ENCODE measurements around the gene TNNT3. TPM values are rescaled to one million over a fixed set of nuclear protein-coding genes. Genes with fewer than 3 reads are reported as not detected.

The TNNT3 gene
- total RNA-seq, 2 experiments from 2014 or later: 2.3 to 3.3 TPM

DNA sequence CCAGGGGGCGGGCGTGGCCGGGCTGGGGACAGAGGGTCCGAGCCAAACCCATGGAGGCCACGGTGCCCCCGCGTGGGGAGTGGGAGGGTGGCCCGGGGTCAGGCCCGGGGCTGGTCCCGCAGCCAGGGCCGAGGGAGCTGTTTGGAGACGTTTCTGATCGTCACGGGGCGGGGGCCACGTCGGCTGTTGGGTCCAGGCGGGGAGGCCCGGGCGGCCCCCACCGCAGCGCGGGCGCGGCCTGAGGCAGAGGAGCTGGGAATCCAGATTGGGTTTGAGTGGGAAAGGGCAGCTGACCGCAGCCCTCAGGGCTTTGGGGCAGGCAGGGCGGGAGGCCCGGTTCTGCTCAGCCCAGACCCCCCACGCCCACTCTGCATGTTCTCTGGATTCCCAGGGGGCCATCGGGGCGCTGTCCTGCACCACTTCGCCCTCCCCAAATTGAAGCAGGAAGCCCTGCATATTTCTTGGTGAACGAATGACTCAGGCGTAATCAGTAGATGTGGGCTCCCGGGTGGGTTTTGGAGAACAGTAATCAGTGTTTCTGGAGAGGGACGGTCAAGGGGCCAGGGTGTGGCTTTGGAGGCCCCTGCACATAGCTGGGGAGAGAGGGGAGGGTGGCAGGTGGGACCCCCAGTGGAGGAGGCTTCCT, 28.2 kb downstream of the TNNT3 start:
- CTCF ChIA-PET: interaction anchor here (1.6 to 2.1 kb wide), 3 partner anchors 54 to 66 kb away, joined by 3 to 7 read pairs (median 5); no protein-coding TSS in a partner anchor
- no peak for DNase-seq
- Mint-ChIP-seq H3K27me3 (ENCODE audit: low read depth) (no peaks in the 10 kb centered on the region), H3K4me3 (no peak overlapping the region), H3K9me3 (no peaks in the 10 kb centered on the region), H3K4me1 (ENCODE audit: low read depth) (no peaks in the 10 kb centered on the region), H3K27ac (no peak overlapping the region), H3K36me3 (ENCODE audit: low read depth) (no peaks in the 10 kb centered on the region)
- intact Hi-C loops (cut with micrococcal nuclease): no loop called here

DNA sequence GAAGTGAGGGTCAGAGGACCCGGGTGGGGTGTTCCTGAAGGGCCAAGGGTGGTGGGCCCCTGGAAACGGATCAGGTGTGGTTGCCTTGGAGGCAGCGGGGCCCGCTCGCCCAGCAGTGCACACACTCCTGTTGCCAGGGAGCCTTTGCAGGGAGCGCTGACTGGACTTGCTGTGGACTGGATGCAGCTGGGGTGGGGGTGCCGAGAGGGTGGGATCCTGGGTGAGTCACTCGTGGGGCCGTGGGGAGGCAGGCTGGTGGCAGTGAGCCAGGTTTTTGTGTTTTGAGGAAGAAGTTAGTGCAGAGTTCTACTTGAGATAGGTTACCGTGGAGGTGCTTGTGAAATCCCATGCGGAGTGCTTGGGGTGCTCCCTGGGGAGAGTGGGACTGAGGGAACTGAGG, 28.9 kb downstream of the TNNT3 start:
- intact Hi-C loops (cut with micrococcal nuclease): no loop called here
- DNase-seq: peak; percentile 2
- Mint-ChIP-seq H3K9me3 (no peaks in the 10 kb centered on the region), H3K27me3 (ENCODE audit: low read depth) (no peaks in the 10 kb centered on the region), H3K4me3 (peak overlapping the region; percentile 39), H3K36me3 (ENCODE audit: low read depth) (no peaks in the 10 kb centered on the region), H3K4me1 (ENCODE audit: low read depth) (no peaks in the 10 kb centered on the region), H3K27ac (no peak overlapping the region)
- CTCF ChIA-PET: interaction anchor here (0.8 to 2.1 kb wide), 5 partner anchors 31 to 66 kb away, joined by 3 to 7 read pairs (median 3); no protein-coding TSS in a partner anchor

DNA sequence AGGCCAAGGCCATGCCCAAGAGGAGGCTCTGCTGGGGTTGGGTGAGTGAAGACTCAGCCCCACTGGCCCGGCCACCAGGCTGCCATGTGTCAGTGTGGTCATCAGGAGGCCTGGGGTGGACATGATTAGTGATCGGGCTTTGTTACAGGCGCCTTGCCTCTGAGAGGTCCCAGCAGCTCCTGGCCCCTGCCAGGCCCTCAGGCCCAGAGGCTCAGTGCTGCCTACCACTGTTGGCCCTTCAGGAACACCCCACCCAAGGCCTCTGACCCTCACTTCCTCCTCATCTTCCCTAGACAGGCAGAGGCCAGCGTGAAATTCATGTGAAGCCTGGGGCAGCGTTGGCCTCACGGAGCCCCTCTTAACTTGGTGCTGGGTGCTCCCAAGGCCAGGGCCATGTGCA, 29.8 kb downstream of the TNNT3 start:
- Mint-ChIP-seq H3K4me1 (ENCODE audit: low read depth) (no peaks in the 10 kb centered on the region), H3K4me3 (no peak overlapping the region), H3K27me3 (ENCODE audit: low read depth) (no peaks in the 10 kb centered on the region), H3K36me3 (ENCODE audit: low read depth) (no peaks in the 10 kb centered on the region), H3K9me3 (no peaks in the 10 kb centered on the region), H3K27ac (no peak overlapping the region)
- no peak for DNase-seq
- intact Hi-C loops (cut with micrococcal nuclease): no loop called here
- CTCF ChIA-PET: interaction anchor here (0.5 to 2.1 kb wide), 5 partner anchors 32 to 296 kb away, joined by 3 to 7 read pairs (median 4); no protein-coding TSS in a partner anchor

DNA sequence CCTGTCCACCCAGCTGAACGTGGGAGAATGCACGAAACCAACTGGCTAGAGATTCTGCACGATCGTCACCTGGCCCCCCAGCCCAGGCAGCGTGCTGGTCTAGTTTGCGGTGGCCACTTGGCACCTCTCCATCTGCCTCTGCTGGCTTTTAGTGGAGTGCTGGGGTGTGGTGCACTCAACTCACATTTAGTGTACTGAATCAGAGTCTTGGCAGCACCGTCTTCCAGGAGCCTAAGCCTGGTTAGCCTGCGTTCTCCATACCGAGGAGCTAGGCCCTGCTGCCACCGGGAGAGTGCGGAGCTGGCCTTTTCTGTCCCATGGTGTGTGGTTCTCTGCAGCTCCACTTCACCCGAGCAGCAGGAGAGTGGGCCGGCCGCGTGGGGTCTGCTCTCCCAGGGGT, 30.4 kb downstream of the TNNT3 start:
- Mint-ChIP-seq H3K36me3 (ENCODE audit: low read depth) (no peaks in the 10 kb centered on the region), H3K4me3 (no peak overlapping the region), H3K4me1 (ENCODE audit: low read depth) (no peaks in the 10 kb centered on the region), H3K27me3 (ENCODE audit: low read depth) (no peaks in the 10 kb centered on the region), H3K9me3 (no peaks in the 10 kb centered on the region), H3K27ac (no peak overlapping the region)
- intact Hi-C loops (cut with micrococcal nuclease): no loop called here
- DNase-seq: no peak
- CTCF ChIA-PET: interaction anchor here (1.0 kb wide), 1 partner anchor 200 kb away, joined by 3 read pairs; no protein-coding TSS in a partner anchor

DNA sequence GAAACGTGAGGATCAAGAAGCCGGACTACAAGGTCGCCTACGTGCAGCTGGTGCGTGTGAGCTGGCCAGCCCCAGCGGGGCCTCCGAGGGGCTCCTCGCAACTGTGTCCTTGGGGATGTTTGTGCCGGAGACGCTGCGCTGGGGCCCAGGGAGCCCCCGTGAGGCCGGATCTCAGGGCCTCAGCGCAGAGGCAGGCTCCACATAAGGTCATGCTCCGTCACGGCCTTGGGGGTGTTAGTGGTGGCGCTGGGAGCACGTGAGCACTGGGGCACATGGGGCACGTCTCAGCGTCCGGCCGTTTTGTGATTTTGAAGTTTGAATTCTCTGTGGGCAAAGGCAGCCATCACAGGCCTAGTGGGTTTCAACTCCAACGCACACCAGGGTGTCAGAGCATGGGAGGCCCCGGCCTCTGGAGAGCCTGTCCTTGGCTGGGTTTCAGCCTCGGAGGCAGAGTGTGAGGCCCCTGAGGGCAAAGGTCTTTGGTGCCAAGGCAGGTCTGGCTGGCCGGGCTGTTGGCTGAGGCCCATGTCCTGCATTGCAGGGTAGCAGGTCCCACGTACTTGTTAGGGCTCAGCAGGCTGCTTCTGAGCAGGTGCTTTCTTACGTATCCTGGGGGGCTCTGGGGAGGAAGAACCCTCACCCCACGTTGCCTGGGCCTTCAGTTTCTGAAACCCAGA, 33.4 kb downstream of the TNNT3 start:
- CTCF ChIA-PET: no interaction called here
- intact Hi-C loops (cut with micrococcal nuclease): no loop called here
- Mint-ChIP-seq H3K27ac (no peak overlapping the region), H3K4me3 (no peak overlapping the region), H3K36me3 (ENCODE audit: low read depth) (no peaks in the 10 kb centered on the region), H3K9me3 (no peaks in the 10 kb centered on the region), H3K4me1 (ENCODE audit: low read depth) (no peaks in the 10 kb centered on the region), H3K27me3 (ENCODE audit: low read depth) (no peaks in the 10 kb centered on the region)
- DNase-seq: no peak

DNA sequence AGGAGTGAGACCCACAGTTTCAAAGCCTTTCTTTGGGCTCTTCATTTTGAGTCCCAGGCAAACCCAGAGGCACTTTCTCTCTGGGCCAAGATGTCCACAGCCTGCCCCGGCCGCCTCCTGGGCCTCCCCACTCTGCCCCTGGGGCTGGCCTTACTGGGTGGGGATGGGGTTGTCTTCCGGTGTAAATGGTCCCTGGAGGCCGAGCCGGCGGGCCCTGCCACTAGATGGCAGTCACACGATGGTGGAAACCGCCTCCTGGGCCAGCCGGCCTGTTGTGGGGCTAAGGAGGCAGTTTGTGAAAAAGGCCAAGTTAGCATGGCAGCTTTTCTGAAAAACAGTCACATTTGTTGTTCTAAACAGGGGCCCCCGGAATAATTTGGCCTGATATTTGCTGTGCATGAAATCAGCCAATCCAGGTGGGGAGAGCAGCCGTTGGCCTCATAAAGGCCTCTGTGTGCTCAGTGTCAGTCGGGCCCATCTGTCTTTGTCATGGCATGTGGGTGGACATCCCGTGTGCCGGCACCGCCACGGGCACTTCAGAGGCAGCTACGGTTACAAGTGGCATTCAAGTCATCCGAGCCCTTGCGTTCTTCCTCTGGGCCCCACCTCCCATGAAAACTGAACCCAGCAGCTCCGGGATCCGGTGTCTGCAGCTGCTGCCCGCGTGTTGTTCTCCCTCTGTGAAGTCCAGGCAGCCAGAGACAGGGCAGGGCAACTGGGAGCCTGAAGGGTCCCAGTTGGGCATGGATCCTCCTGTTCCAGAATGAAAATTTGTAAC, 34.2 kb downstream of the TNNT3 start:
- Mint-ChIP-seq H3K9me3 (no peaks in the 10 kb centered on the region), H3K4me1 (ENCODE audit: low read depth) (no peaks in the 10 kb centered on the region), H3K27me3 (ENCODE audit: low read depth) (no peaks in the 10 kb centered on the region), H3K27ac (no peak overlapping the region), H3K36me3 (ENCODE audit: low read depth) (no peaks in the 10 kb centered on the region), H3K4me3 (no peak overlapping the region)
- CTCF ChIA-PET: interaction anchor here (2.4 kb wide), 1 partner anchor 198 kb away, joined by 8 read pairs; no protein-coding TSS in a partner anchor
- peak; percentile 4 for DNase-seq
- intact Hi-C loops (cut with micrococcal nuclease): no loop called here

DNA sequence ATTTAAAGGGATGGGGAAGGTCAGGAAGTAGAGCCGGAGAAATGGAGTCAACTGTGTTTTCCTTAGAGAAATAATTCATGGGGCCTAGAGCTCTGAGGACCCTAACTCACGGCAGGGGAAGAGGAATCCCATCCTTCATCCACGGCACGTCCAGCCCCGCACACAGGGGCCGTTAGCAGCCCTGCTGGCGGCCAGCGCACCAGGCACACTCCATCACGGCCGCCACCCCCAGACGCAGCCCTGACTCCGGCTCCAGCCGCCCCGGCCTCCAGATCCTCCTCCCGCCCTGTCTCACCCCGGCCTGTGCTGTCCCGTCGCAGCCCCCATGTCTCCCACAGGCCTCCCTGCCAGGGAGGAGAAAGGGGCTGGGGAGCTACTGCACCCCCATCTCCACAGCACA, 38.9 kb downstream of the TNNT3 start:
- H3K9me3 Mint-ChIP-seq: no peaks in the 10 kb centered on the region
- no peak overlapping the region for H3K27ac Mint-ChIP-seq
- CTCF ChIA-PET: interaction anchor here (0.6 kb wide), 1 partner anchor 201 kb away, joined by 3 read pairs; no protein-coding TSS in a partner anchor
- H3K4me1 Mint-ChIP-seq (ENCODE audit: low read depth): no peaks in the 10 kb centered on the region
- no peak for DNase-seq
- H3K36me3 Mint-ChIP-seq (ENCODE audit: low read depth): no peaks in the 10 kb centered on the region
- no peak overlapping the region for H3K4me3 Mint-ChIP-seq
- H3K27me3 Mint-ChIP-seq (ENCODE audit: low read depth): no peaks in the 10 kb centered on the region
- intact Hi-C loops (cut with micrococcal nuclease): no loop called here

DNA sequence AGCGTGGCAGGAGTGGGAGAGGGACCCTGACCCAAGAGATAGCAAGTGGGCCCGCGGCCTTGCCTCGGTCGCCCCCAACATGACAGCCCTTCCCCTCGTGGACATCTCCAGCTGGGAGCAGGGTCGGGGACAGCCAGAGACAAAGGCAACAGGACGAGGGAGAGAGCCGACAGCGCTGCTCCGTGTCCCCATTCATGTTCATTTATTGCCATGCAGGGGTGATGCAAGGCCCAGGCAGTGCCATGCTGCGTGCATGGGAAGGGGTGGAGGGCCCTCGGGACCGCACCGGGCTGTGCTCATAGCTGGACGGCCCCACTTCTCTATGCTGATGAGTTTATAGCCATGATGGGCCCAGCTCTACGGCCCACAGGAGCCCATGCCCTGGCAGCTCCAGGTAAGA, 40.3 kb downstream of the TNNT3 start:
- Mint-ChIP-seq H3K4me1 (ENCODE audit: low read depth) (no peaks in the 10 kb centered on the region), H3K36me3 (ENCODE audit: low read depth) (no peaks in the 10 kb centered on the region), H3K27me3 (ENCODE audit: low read depth) (no peaks in the 10 kb centered on the region), H3K27ac (no peak overlapping the region), H3K9me3 (no peaks in the 10 kb centered on the region), H3K4me3 (no peak overlapping the region)
- DNase-seq: no peak
- intact Hi-C loops (cut with micrococcal nuclease): no loop called here
- CTCF ChIA-PET: interaction anchor here (0.6 to 1.0 kb wide), 2 partner anchors 78 to 313 kb away, joined by 3 to 4 read pairs; no protein-coding TSS in a partner anchor

DNA sequence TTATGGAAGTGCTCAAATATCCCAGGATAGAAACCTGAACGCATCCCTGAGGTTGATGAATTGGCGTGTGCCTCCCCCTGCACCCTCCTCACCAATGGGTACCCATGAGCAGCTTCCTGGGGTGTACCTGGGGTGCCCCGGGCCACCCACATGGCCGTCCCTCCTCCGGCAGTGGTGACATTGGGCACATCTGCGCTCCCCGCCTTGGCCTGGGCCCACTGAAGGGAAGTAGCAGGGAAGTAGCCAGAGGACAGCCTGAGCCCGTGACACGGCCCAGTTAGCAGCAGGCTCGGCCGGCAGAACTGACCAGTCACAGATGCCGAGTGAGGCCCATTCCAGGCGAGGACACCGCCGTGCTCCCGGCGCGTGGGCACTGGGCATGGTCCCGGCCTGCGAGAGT, 44.4 kb downstream of the TNNT3 start:
- Mint-ChIP-seq H3K9me3 (no peaks in the 10 kb centered on the region), H3K4me3 (no peak overlapping the region), H3K27ac (no peak overlapping the region), H3K4me1 (ENCODE audit: low read depth) (no peaks in the 10 kb centered on the region), H3K27me3 (ENCODE audit: low read depth) (no peaks in the 10 kb centered on the region), H3K36me3 (ENCODE audit: low read depth) (no peaks in the 10 kb centered on the region)
- CTCF ChIA-PET: interaction anchor here (1.6 kb wide), 1 partner anchor 188 kb away, joined by 3 read pairs; no protein-coding TSS in a partner anchor
- DNase-seq: no peak
- intact Hi-C loops (cut with micrococcal nuclease): no loop called here

DNA sequence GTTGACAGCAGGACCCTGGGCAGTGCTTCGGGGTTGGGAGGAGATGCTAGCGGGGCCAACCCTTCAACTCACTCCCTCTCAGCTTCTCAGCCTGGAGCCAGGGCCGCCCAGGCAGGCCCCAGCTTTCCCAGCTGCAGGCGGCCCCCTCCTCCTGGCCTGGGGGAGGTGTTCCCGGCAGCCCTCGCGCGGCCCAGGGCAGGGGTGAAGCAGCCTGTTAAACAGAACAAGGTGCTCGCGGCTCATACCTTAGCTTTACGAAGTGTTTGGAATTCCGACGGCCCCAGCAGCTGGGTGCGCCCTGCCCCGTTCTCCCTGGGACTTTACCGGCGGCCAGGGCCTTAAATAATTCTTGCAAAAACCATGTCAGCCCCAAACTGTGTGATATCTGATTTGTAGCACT, 44.8 kb downstream of the TNNT3 start:
- H3K36me3 Mint-ChIP-seq (ENCODE audit: low read depth): no peaks in the 10 kb centered on the region
- intact Hi-C loops (cut with micrococcal nuclease): no loop called here
- no peaks in the 10 kb centered on the region for H3K4me1 Mint-ChIP-seq (ENCODE audit: low read depth)
- H3K27me3 Mint-ChIP-seq (ENCODE audit: low read depth): no peaks in the 10 kb centered on the region
- H3K4me3 Mint-ChIP-seq: no peak overlapping the region
- H3K9me3 Mint-ChIP-seq: no peaks in the 10 kb centered on the region
- CTCF ChIA-PET: interaction anchor here (1.0 to 1.6 kb wide), 2 partner anchors 187 to 270 kb away, joined by 3 read pairs; no protein-coding TSS in a partner anchor
- no peak for DNase-seq
- H3K27ac Mint-ChIP-seq: no peak overlapping the region

DNA sequence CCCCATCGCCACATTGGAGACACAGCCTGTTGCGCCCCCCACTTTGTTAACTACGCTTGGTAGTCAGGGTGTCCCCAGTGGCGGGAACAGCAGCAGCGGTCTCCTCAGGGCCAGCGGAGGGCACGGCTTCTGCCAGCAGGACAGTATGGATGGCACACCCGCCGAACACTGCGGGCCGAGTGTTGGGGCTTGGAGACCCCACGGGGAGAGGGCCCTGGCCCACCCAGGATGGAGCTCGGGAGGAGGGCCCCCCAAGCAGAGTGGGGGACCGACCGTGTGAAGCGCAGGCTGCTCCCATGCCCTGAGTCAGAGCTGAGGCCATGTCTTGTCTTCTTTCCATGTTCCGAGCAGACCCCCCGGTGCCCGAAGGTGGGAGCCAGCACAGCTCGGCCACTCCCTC, 45.5 kb downstream of the TNNT3 start:
- CTCF ChIA-PET: interaction anchor here (1.0 kb wide), 1 partner anchor 271 kb away, joined by 3 read pairs; no protein-coding TSS in a partner anchor
- DNase-seq: no peak
- H3K4me3 Mint-ChIP-seq: no peak overlapping the region
- H3K27ac Mint-ChIP-seq: no peak overlapping the region
- no peaks in the 10 kb centered on the region for H3K4me1 Mint-ChIP-seq (ENCODE audit: low read depth)
- H3K36me3 Mint-ChIP-seq (ENCODE audit: low read depth): no peaks in the 10 kb centered on the region
- no peaks in the 10 kb centered on the region for H3K27me3 Mint-ChIP-seq (ENCODE audit: low read depth)
- H3K9me3 Mint-ChIP-seq: no peaks in the 10 kb centered on the region
- intact Hi-C loops (cut with micrococcal nuclease): no loop called here

DNA sequence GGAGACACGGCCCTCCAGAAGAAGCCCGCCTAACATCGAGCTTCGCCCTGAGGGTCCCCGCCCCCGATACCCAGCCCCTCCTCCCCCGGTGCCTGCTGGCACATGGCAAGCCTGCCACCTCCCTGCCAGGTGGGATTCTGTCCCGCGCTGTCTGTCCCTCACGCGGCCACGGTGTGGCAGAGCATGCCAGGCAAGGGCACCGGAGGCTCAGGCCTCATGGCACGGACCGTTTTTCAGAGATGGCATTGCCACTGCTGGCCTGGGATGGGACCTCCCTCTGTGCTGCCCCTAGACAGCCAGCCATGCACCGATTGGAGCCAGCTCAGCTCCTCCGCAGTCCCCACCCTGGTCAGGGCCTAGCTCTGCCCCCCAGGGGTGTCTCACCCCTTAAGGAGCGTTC, 47.0 kb downstream of the TNNT3 start:
- CTCF ChIA-PET: interaction anchor here (1.1 kb wide), 1 partner anchor 192 kb away, joined by 3 read pairs; no protein-coding TSS in a partner anchor

More for the DNA sequence above, 47.0 kb downstream of the TNNT3 start:
- Mint-ChIP-seq H3K4me1 (ENCODE audit: low read depth) (no peaks in the 10 kb centered on the region), H3K9me3 (no peaks in the 10 kb centered on the region), H3K27ac (no peak overlapping the region), H3K4me3 (no peak overlapping the region), H3K27me3 (ENCODE audit: low read depth) (no peaks in the 10 kb centered on the region), H3K36me3 (ENCODE audit: low read depth) (no peaks in the 10 kb centered on the region)
- no peak for DNase-seq
- intact Hi-C loops (cut with micrococcal nuclease): no loop called here
